Measurements from ENCODE around the gene PLAC1. TPM values are rescaled to one million over a fixed set of nuclear protein-coding genes. Genes with fewer than 3 reads are reported as not detected.

PLAC1 gene
- total RNA-seq, 1 donor from 2014 or later = not detected

- DNase-seq (ENCODE audit: low spot score, unreplicated experiment) = no peak
- peaks cover 7% of the 10 kb centered on the region for H3K9me3 Mint-ChIP-seq (ENCODE audit: low read depth)
- peaks cover 18% of the 10 kb centered on the region for H3K4me1 Mint-ChIP-seq (ENCODE audit: low read depth)
- peaks cover 5% of the 10 kb centered on the region for H3K27me3 Mint-ChIP-seq
- H3K27ac Mint-ChIP-seq = no peak overlapping the region
- no peak for TF ChIP-seq CTCF (IDR thresholded peaks at IDR 0.05; ENCODE audit: unreplicated experiment)
- H3K36me3 Mint-ChIP-seq (ENCODE audit: insufficient read depth) = peaks cover 4% of the 10 kb centered on the region
- H3K4me3 Mint-ChIP-seq (ENCODE audit: low read depth) = peak overlapping the region; percentile 46
Observed at GRCh38 chrX:134546187-134546586, 112.1 kb downstream of the PLAC1 start.

GRCh38 chrX:134545510-134545909 is 112.8 kb downstream of the PLAC1 start:
- H3K9me3 Mint-ChIP-seq (ENCODE audit: low read depth) = peaks cover 8% of the 10 kb centered on the region
- TF ChIP-seq CTCF (IDR thresholded peaks at IDR 0.05; ENCODE audit: unreplicated experiment) = no peak
- no peak overlapping the region for H3K27ac Mint-ChIP-seq
- peaks cover 18% of the 10 kb centered on the region for H3K4me1 Mint-ChIP-seq (ENCODE audit: low read depth)
- peaks cover 4% of the 10 kb centered on the region for H3K36me3 Mint-ChIP-seq (ENCODE audit: insufficient read depth)
- no peak for DNase-seq (ENCODE audit: low spot score, unreplicated experiment)
- peaks cover 5% of the 10 kb centered on the region for H3K27me3 Mint-ChIP-seq
- H3K4me3 Mint-ChIP-seq (ENCODE audit: low read depth) = peak overlapping the region; percentile 50

GRCh38 chrX:134544513-134545151 is 113.6 kb downstream of the PLAC1 start:
- Mint-ChIP-seq H3K27me3 (no peaks in the 10 kb centered on the region), H3K27ac (peak overlapping the region; percentile 96), H3K4me1 (ENCODE audit: low read depth) (peaks cover 14% of the 10 kb centered on the region), H3K9me3 (ENCODE audit: low read depth) (peaks cover 10% of the 10 kb centered on the region), H3K36me3 (ENCODE audit: insufficient read depth) (peaks cover 3% of the 10 kb centered on the region), H3K4me3 (ENCODE audit: low read depth) (peak overlapping the region; percentile 75)
- peak; percentile 42 for DNase-seq (ENCODE audit: low spot score, unreplicated experiment)
- TF ChIP-seq CTCF (IDR thresholded peaks at IDR 0.05; ENCODE audit: unreplicated experiment) = no peak

- Mint-ChIP-seq H3K27me3 (no peaks in the 10 kb centered on the region), H3K9me3 (ENCODE audit: low read depth) (peaks cover 10% of the 10 kb centered on the region), H3K4me1 (ENCODE audit: low read depth) (peaks cover 14% of the 10 kb centered on the region), H3K4me3 (ENCODE audit: low read depth) (peak overlapping the region; percentile 75), H3K27ac (peak overlapping the region; percentile 96), H3K36me3 (ENCODE audit: insufficient read depth) (peaks cover 3% of the 10 kb centered on the region)
- DNase-seq (ENCODE audit: low spot score, unreplicated experiment) = no peak
- TF ChIP-seq CTCF (IDR thresholded peaks at IDR 0.05; ENCODE audit: unreplicated experiment) = no peak
Observed at GRCh38 chrX:134544135-134544512, 114.1 kb downstream of the PLAC1 start.

- H3K27ac Mint-ChIP-seq = no peak overlapping the region
- TF ChIP-seq CTCF (IDR thresholded peaks at IDR 0.05; ENCODE audit: unreplicated experiment) = no peak
- no peak for DNase-seq (ENCODE audit: low spot score, unreplicated experiment)
- H3K27me3 Mint-ChIP-seq = no peaks in the 10 kb centered on the region
- H3K4me1 Mint-ChIP-seq (ENCODE audit: low read depth) = peaks cover 16% of the 10 kb centered on the region
- H3K4me3 Mint-ChIP-seq (ENCODE audit: low read depth) = no peak overlapping the region
- peaks cover 3% of the 10 kb centered on the region for H3K36me3 Mint-ChIP-seq (ENCODE audit: insufficient read depth)
- peaks cover 10% of the 10 kb centered on the region for H3K9me3 Mint-ChIP-seq (ENCODE audit: low read depth)
Observed at GRCh38 chrX:134543288-134543687, 115.0 kb downstream of the PLAC1 start.

Measured in progenitor cell of endocrine pancreas (in vitro differentiated cells).